Measurements from ENCODE around the gene DNAJB5. TPM values are rescaled to one million over a fixed set of nuclear protein-coding genes. Genes with fewer than 3 reads are reported as not detected.
"Not testable (repeated sequence)": the region's sequence is repeated elsewhere in the genome, so short reads cannot be mapped to it uniquely, and the experiment has no call there.

The DNAJB5 gene
- total and polyA plus RNA-seq, 3 experiments from 2014 or later = 2.4 to 3.7 (median 3.3) TPM

- Mint-ChIP-seq H3K27ac (no peak overlapping the region), H3K9me3 (peaks cover 14 to 26% (median 21%) of the 10 kb centered on the region in 5 donors), H3K27me3 (no peaks in the 10 kb centered on the region), H3K36me3 (peaks cover 36 to 51% (median 37%) of the 10 kb centered on the region in 3 donors), H3K4me1 (peaks cover 0 to 5% (median 0%) of the 10 kb centered on the region in 3 donors), H3K4me3 (no peak overlapping the region)
- Histone ChIP-seq H3K4me1 (ENCODE audit: insufficient read depth, low read length) (no peaks in the 10 kb centered on the region), H3K36me3 (ENCODE audit: insufficient read depth, low read length) (no peaks in the 10 kb centered on the region), H3K27ac (ENCODE audit: low read depth, low read length) (no peak overlapping the region), H3K27me3 (ENCODE audit: insufficient read depth, low read length, poor library complexity, severe bottlenecking) (no peaks in the 10 kb centered on the region), H3K9me3 (ENCODE audit: low read length) (no peaks in the 10 kb centered on the region), H3K4me3 (ENCODE audit: low read length) (no peak overlapping the region)
- ChIA-PET CTCF (no interaction called here), POLR2A (no interaction called here)
- DNase-seq = no peak
Measured at GRCh38 chr9:35014517-35014916, 25.0 kb downstream of the DNAJB5 start.

GRCh38 chr9:35023443-35023842 lies 33.9 kb downstream of the DNAJB5 start:
- peaks cover 16 to 28% (median 27%) of the 10 kb centered on the region in 3 donors for H3K36me3 Mint-ChIP-seq
- H3K4me3 Mint-ChIP-seq = peak overlapping the region in 1 of 7 donors; percentile 44
- H3K9me3 ChIP-seq (ENCODE audit: low read length); H3K9me3 Mint-ChIP-seq; H3K4me1 ChIP-seq (ENCODE audit: insufficient read depth, low read length); H3K4me3 ChIP-seq (ENCODE audit: low read length); H3K27me3 ChIP-seq (ENCODE audit: insufficient read depth, low read length, poor library complexity, severe bottlenecking); H3K36me3 ChIP-seq (ENCODE audit: insufficient read depth, low read length); H3K27me3 Mint-ChIP-seq; DNase-seq; H3K27ac ChIP-seq (ENCODE audit: low read depth, low read length); POLR2A ChIA-PET; CTCF ChIA-PET: not testable (repeated sequence)
- peaks cover 0 to 10% (median 5%) of the 10 kb centered on the region in 3 donors for H3K4me1 Mint-ChIP-seq
- peak overlapping the region in 1 of 8 donors; percentile 30 for H3K27ac Mint-ChIP-seq

- no peak overlapping the region for H3K4me3 ChIP-seq (ENCODE audit: low read length)
- no peaks in the 10 kb centered on the region for H3K36me3 ChIP-seq (ENCODE audit: insufficient read depth, low read length)
- no peaks in the 10 kb centered on the region for H3K9me3 Mint-ChIP-seq
- DNase-seq = no peak
- no peaks in the 10 kb centered on the region for H3K4me1 ChIP-seq (ENCODE audit: insufficient read depth, low read length)
- H3K27me3 Mint-ChIP-seq = no peaks in the 10 kb centered on the region
- ChIA-PET CTCF (no interaction called here), POLR2A (no interaction called here)
- H3K9me3 ChIP-seq (ENCODE audit: low read length) = no peaks in the 10 kb centered on the region
- peaks cover 13 to 23% (median 20%) of the 10 kb centered on the region in 3 donors for H3K36me3 Mint-ChIP-seq
- peak overlapping the region in 1 of 8 donors; percentile 39 for H3K27ac Mint-ChIP-seq
- H3K4me1 Mint-ChIP-seq = peaks cover 0 to 11% (median 5%) of the 10 kb centered on the region in 3 donors
- no peak overlapping the region for H3K4me3 Mint-ChIP-seq
- H3K27me3 ChIP-seq (ENCODE audit: insufficient read depth, low read length, poor library complexity, severe bottlenecking) = no peaks in the 10 kb centered on the region
- H3K27ac ChIP-seq (ENCODE audit: low read depth, low read length) = no peak overlapping the region
Measured at GRCh38 chr9:35026671-35027070, 37.1 kb downstream of the DNAJB5 start.

- Mint-ChIP-seq H3K4me1 (peaks cover 0 to 11% (median 5%) of the 10 kb centered on the region in 3 donors), H3K4me3 (no peak overlapping the region), H3K9me3 (no peaks in the 10 kb centered on the region), H3K27ac (peak overlapping the region in 1 of 8 donors; percentile 22), H3K36me3 (peaks cover 10 to 19% (median 13%) of the 10 kb centered on the region in 3 donors), H3K27me3 (no peaks in the 10 kb centered on the region)
- no peaks in the 10 kb centered on the region for H3K9me3 ChIP-seq (ENCODE audit: low read length)
- no peaks in the 10 kb centered on the region for H3K4me1 ChIP-seq (ENCODE audit: insufficient read depth, low read length)
- no peaks in the 10 kb centered on the region for H3K27me3 ChIP-seq (ENCODE audit: insufficient read depth, low read length, poor library complexity, severe bottlenecking)
- H3K4me3 ChIP-seq (ENCODE audit: low read length) = no peak overlapping the region
- no peak overlapping the region for H3K27ac ChIP-seq (ENCODE audit: low read depth, low read length)
- no peak for DNase-seq
- CTCF ChIA-PET = interaction anchor here (1.3 kb wide), 1 partner anchor 16 kb away, joined by 4 read pairs; no protein-coding TSS in a partner anchor
- no peaks in the 10 kb centered on the region for H3K36me3 ChIP-seq (ENCODE audit: insufficient read depth, low read length)
- POLR2A ChIA-PET = interaction anchor here (0.7 kb wide), 1 partner anchor 128 kb away, joined by 6 read pairs; no protein-coding TSS in a partner anchor
Measured at GRCh38 chr9:35027374-35027773, 37.8 kb downstream of the DNAJB5 start.

- no peak for DNase-seq
- Histone ChIP-seq H3K4me1 (ENCODE audit: insufficient read depth, low read length) (no peaks in the 10 kb centered on the region), H3K36me3 (ENCODE audit: insufficient read depth, low read length) (no peaks in the 10 kb centered on the region), H3K27me3 (ENCODE audit: insufficient read depth, low read length, poor library complexity, severe bottlenecking) (no peaks in the 10 kb centered on the region), H3K9me3 (ENCODE audit: low read length) (no peaks in the 10 kb centered on the region), H3K27ac (ENCODE audit: low read depth, low read length) (no peak overlapping the region), H3K4me3 (ENCODE audit: low read length) (no peak overlapping the region)
- ChIA-PET CTCF (interaction anchor here (1.3 kb wide), 1 partner anchor 15 kb away, joined by 4 read pairs; no protein-coding TSS in a partner anchor), POLR2A (interaction anchor here (0.6 to 0.7 kb wide), 3 partner anchors 18 to 128 kb away, joined by 3 to 6 read pairs (median 4); no protein-coding TSS in a partner anchor)
- Mint-ChIP-seq H3K4me1 (peaks cover 0 to 11% (median 5%) of the 10 kb centered on the region in 3 donors), H3K27me3 (no peaks in the 10 kb centered on the region), H3K4me3 (no peak overlapping the region), H3K36me3 (peaks cover 10 to 20% (median 13%) of the 10 kb centered on the region in 3 donors), H3K27ac (peak overlapping the region in 1 of 8 donors; percentile 9), H3K9me3 (no peaks in the 10 kb centered on the region)
Measured at GRCh38 chr9:35027860-35028259, 38.3 kb downstream of the DNAJB5 start.

- no peaks in the 10 kb centered on the region for H3K4me1 ChIP-seq (ENCODE audit: insufficient read depth, low read length)
- ChIA-PET POLR2A (interaction anchor here (0.6 kb wide), 2 partner anchors 18 to 35 kb away, joined by 3 to 4 read pairs; no protein-coding TSS in a partner anchor), CTCF (interaction anchor here (1.2 to 1.3 kb wide), 2 partner anchors 15 to 23 kb away, joined by 4 read pairs; no protein-coding TSS in a partner anchor)
- DNase-seq = no peak
- Mint-ChIP-seq H3K27ac (no peak overlapping the region), H3K27me3 (no peaks in the 10 kb centered on the region), H3K4me3 (no peak overlapping the region), H3K9me3 (no peaks in the 10 kb centered on the region), H3K36me3 (peaks cover 11 to 20% (median 13%) of the 10 kb centered on the region in 3 donors), H3K4me1 (peaks cover 0 to 11% (median 5%) of the 10 kb centered on the region in 3 donors)
- no peak overlapping the region for H3K4me3 ChIP-seq (ENCODE audit: low read length)
- no peak overlapping the region for H3K27ac ChIP-seq (ENCODE audit: low read depth, low read length)
- H3K9me3 ChIP-seq (ENCODE audit: low read length) = no peaks in the 10 kb centered on the region
- no peaks in the 10 kb centered on the region for H3K36me3 ChIP-seq (ENCODE audit: insufficient read depth, low read length)
- H3K27me3 ChIP-seq (ENCODE audit: insufficient read depth, low read length, poor library complexity, severe bottlenecking) = no peaks in the 10 kb centered on the region
Measured at GRCh38 chr9:35028341-35028740, 38.8 kb downstream of the DNAJB5 start.

GRCh38 chr9:35029241-35029640 lies 39.7 kb downstream of the DNAJB5 start:
- Mint-ChIP-seq H3K36me3 (peaks cover 7 to 12% (median 8%) of the 10 kb centered on the region in 3 donors), H3K4me1 (peaks cover 0 to 11% (median 5%) of the 10 kb centered on the region in 3 donors), H3K27ac (no peak overlapping the region), H3K4me3 (no peak overlapping the region), H3K27me3 (no peaks in the 10 kb centered on the region), H3K9me3 (no peaks in the 10 kb centered on the region)
- H3K4me3 ChIP-seq (ENCODE audit: low read length) = no peak overlapping the region
- H3K36me3 ChIP-seq (ENCODE audit: insufficient read depth, low read length) = no peaks in the 10 kb centered on the region
- no peaks in the 10 kb centered on the region for H3K9me3 ChIP-seq (ENCODE audit: low read length)
- POLR2A ChIA-PET = no interaction called here
- no peak overlapping the region for H3K27ac ChIP-seq (ENCODE audit: low read depth, low read length)
- H3K27me3 ChIP-seq (ENCODE audit: insufficient read depth, low read length, poor library complexity, severe bottlenecking) = no peaks in the 10 kb centered on the region
- CTCF ChIA-PET = interaction anchor here (1.2 kb wide), 1 partner anchor 22 kb away, joined by 4 read pairs; no protein-coding TSS in a partner anchor
- no peak for DNase-seq
- no peaks in the 10 kb centered on the region for H3K4me1 ChIP-seq (ENCODE audit: insufficient read depth, low read length)

GRCh38 chr9:35029852-35030251 lies 40.3 kb downstream of the DNAJB5 start:
- Histone ChIP-seq H3K4me3 (ENCODE audit: low read length) (no peak overlapping the region), H3K27ac (ENCODE audit: low read depth, low read length) (no peak overlapping the region), H3K27me3 (ENCODE audit: insufficient read depth, low read length, poor library complexity, severe bottlenecking) (no peaks in the 10 kb centered on the region), H3K4me1 (ENCODE audit: insufficient read depth, low read length) (no peaks in the 10 kb centered on the region), H3K9me3 (ENCODE audit: low read length) (no peaks in the 10 kb centered on the region), H3K36me3 (ENCODE audit: insufficient read depth, low read length) (no peaks in the 10 kb centered on the region)
- Mint-ChIP-seq H3K36me3 (peaks cover 4 to 8% (median 7%) of the 10 kb centered on the region in 3 donors), H3K27ac (no peak overlapping the region), H3K4me3 (no peak overlapping the region), H3K9me3 (no peaks in the 10 kb centered on the region), H3K27me3 (no peaks in the 10 kb centered on the region), H3K4me1 (peaks cover 0 to 11% (median 5%) of the 10 kb centered on the region in 3 donors)
- ChIA-PET POLR2A (no interaction called here), CTCF (no interaction called here)
- DNase-seq = no peak
